BLaER1 (cell line): Measurements from ENCODE around the gene PLIN5.

Source experiments
- H3K27ac ChIP-seq: shearing (Covaris generic); formaldehyde crosslinking; 2 replicates; pipeline ENCODE4 v1.8.1; 2022
- H3K27me3 ChIP-seq: shearing (Covaris generic); formaldehyde crosslinking; 2 replicates; pipeline ENCODE4 v1.8.1; 2022
- H3K36me3 ChIP-seq: shearing (Covaris generic); formaldehyde crosslinking; 2 replicates; pipeline ENCODE4 v1.8.1; 2022
- H3K4me1 ChIP-seq: shearing (Covaris generic); formaldehyde crosslinking; 2 replicates; pipeline ENCODE4 v1.8.1; 2022
- H3K4me2 ChIP-seq: shearing (Covaris generic); formaldehyde crosslinking; 2 replicates; pipeline ENCODE4 v1.8.1; 2022
- H3K4me3 ChIP-seq: shearing (Covaris generic); formaldehyde crosslinking; 2 replicates; pipeline ENCODE4 v1.8.1; 2022
- H3K9ac ChIP-seq: shearing (Covaris generic); formaldehyde crosslinking; 2 replicates; pipeline ENCODE4 v1.8.1; 2022
- H3K9me3 ChIP-seq: shearing (Covaris generic); formaldehyde crosslinking; 2 replicates; pipeline ENCODE4 v1.8.1; 2022
- H4K20me1 ChIP-seq: shearing (Covaris generic); formaldehyde crosslinking; 2 replicates; pipeline ENCODE4 v1.8.1; 2022
- Cebpa-rat ChIP-seq: shearing (Covaris generic); IDR thresholded peaks from 2 replicates; pipeline ENCODE4 v1.8.1; 2022

The PLIN5 gene

DNA sequence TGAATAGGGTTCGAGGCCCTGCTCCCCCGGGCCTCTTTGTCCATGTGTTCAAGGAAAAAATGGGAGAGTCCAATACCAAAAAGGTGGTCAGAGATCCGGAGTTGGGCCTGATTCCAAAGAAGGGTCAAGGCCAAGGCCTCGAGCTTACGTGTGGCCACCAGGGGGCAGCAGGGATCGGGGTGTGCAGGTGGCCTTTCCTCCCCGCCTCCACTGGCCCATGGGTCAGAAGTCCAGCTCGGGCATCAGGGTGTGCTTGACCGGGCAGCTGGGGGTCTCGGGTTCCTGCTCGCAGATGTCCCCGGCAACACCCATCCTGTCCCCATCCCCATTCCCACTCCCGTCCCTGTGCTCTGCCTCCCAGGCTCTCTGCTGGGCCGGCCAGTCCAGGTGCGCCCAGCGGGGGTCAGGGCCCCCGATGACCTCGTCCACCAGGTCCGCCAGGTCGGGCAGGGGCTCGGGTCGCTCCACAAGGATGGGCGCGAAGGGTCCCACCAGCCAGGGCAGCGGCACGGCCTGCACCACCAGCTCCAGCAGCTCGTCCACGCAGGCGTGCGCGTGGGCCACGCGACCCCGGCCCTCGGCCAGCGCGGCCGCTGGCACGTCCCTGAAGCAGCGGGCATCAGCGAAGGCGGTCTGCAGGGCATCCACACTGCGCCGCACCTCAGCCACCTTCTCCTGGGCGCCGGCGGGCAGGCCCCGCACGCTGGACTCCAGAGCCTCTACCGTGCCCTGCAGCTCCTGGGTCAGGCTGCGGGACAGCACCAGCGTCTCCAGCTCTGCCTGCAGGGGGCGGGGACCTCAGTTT is 11.5 kb downstream of the PLIN5 start:
- H3K27ac ChIP-seq = no peak overlapping the region
- no peak overlapping the region for H3K4me2 ChIP-seq
- H3K36me3 ChIP-seq = no peaks in the 10 kb centered on the region
- no peak overlapping the region for H3K4me3 ChIP-seq
- H3K27me3 ChIP-seq = no peaks in the 10 kb centered on the region
- TF ChIP-seq Cebpa-rat = no peak
- H3K9ac ChIP-seq = no peak overlapping the region
- H4K20me1 ChIP-seq = no peaks in the 10 kb centered on the region
- peaks cover 29% of the 10 kb centered on the region for H3K4me1 ChIP-seq
- no peaks in the 10 kb centered on the region for H3K9me3 ChIP-seq

DNA sequence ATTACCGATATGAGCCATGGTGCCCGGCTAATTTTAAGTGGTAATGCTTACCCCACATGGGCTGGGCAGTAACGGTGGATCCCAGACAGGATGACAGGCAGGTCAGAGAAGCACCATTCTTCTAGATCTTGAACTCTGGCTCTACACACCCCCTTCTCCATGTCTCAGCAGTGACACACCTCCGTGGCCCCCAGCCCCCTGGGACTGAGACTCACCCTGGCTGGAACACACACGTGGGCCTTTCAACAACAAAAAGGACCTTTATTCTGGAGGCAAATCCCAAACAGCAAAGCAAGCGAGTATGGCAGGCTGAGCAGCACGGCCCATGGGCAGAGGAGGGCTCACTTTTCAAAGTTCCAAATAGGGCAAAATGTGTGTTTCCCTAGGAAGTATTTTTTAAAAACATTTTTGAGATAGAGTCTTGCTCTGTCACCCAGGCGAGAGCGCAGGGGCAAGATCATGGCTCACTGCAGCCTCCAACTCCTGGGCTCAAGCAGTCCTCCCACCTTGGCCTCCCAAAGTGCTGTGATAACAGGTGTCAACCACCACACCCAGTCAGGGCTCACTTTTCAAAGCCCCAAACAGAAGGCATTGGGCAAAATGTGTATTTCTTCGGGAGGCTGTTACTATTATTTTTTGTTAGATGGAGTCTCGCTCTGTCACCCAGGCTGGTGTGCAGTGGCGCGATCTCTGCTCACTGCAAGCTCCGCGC is 12.6 kb downstream of the PLIN5 start:
- H3K4me3 ChIP-seq = no peak overlapping the region
- H3K27ac ChIP-seq = no peak overlapping the region
- 0 out of 2 replicates have a peak overlapping the region, but pooled peaks have one; percentile 14 for H3K9ac ChIP-seq
- no peaks in the 10 kb centered on the region for H4K20me1 ChIP-seq
- no peaks in the 10 kb centered on the region for H3K36me3 ChIP-seq
- no peak overlapping the region for H3K4me2 ChIP-seq
- peaks cover 26% of the 10 kb centered on the region for H3K4me1 ChIP-seq
- H3K9me3 ChIP-seq = no peaks in the 10 kb centered on the region
- no peaks in the 10 kb centered on the region for H3K27me3 ChIP-seq
- TF ChIP-seq Cebpa-rat = no peak

DNA sequence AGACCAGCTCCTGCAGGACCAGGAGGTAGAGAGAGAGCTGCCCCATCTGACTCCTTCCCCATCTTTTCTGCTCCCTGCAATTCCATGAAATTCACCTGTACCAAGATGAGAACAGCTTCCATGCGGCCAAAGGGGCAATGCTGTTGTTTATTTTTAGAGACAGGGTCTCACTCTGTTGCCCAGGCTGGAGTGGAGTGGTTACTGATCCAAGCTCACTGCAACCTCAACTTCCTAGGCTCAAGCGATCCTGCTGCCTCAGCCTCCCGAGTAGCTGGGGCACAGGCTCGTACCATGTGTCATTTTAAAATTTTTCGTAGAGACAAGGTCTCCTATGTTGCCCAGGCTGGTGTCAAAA is 13.2 kb downstream of the PLIN5 start:
- H3K4me3 ChIP-seq = no peak overlapping the region
- H3K9me3 ChIP-seq = no peaks in the 10 kb centered on the region
- no peak for TF ChIP-seq Cebpa-rat
- H3K9ac ChIP-seq = 0 out of 2 replicates have a peak overlapping the region, but pooled peaks have one; percentile 14
- H3K27ac ChIP-seq = no peak overlapping the region
- no peaks in the 10 kb centered on the region for H3K27me3 ChIP-seq
- H3K4me1 ChIP-seq = peaks cover 28% of the 10 kb centered on the region
- H3K36me3 ChIP-seq = no peaks in the 10 kb centered on the region
- no peak overlapping the region; the same call in 1 of the 2 replicates for H3K4me2 ChIP-seq
- H4K20me1 ChIP-seq = no peaks in the 10 kb centered on the region

DNA sequence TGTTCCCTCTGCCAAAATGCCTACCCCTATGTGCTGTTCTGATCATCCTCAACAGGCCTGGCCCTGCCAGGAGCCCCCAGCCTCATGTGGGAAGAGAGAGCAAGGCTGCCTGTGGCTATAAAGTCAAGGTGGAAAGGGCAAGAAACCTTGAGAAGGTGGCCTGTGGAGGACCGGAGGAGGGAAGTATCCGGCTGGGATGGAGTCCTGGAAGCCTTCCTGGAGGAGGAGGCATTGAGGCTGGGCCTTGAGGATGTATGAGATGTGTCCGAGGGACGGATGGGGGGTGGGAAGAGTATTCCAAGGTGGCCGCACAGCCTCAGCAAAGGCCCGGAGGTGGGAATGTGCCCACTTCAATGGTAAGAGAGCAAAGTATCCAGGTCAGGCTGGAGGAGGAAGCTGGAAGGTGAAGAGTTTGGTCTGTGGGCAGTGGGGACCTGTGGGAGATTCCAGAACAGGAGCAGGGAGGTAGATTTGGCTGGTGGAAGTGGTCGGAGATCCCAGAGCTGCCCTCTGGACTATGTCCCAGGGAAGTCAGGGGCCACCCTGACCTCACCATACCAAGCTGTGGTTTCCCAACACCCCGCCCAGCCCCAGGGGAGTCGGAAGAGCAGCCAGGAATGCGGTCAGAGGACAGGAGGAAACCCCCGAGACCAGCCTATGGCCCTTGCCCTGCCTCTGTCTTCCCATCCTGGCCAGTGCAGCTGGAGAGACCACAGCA is 13.7 kb downstream of the PLIN5 start:
- no peak for TF ChIP-seq Cebpa-rat
- Histone ChIP-seq H3K9ac (0 out of 2 replicates have a peak overlapping the region, but pooled peaks have one; percentile 14), H3K4me2 (no peak overlapping the region; the same call in 1 of the 2 replicates), H3K27me3 (no peaks in the 10 kb centered on the region), H3K4me3 (no peak overlapping the region), H3K36me3 (no peaks in the 10 kb centered on the region), H3K4me1 (peaks cover 33% of the 10 kb centered on the region), H3K9me3 (no peaks in the 10 kb centered on the region), H3K27ac (no peak overlapping the region), H4K20me1 (no peaks in the 10 kb centered on the region)

DNA sequence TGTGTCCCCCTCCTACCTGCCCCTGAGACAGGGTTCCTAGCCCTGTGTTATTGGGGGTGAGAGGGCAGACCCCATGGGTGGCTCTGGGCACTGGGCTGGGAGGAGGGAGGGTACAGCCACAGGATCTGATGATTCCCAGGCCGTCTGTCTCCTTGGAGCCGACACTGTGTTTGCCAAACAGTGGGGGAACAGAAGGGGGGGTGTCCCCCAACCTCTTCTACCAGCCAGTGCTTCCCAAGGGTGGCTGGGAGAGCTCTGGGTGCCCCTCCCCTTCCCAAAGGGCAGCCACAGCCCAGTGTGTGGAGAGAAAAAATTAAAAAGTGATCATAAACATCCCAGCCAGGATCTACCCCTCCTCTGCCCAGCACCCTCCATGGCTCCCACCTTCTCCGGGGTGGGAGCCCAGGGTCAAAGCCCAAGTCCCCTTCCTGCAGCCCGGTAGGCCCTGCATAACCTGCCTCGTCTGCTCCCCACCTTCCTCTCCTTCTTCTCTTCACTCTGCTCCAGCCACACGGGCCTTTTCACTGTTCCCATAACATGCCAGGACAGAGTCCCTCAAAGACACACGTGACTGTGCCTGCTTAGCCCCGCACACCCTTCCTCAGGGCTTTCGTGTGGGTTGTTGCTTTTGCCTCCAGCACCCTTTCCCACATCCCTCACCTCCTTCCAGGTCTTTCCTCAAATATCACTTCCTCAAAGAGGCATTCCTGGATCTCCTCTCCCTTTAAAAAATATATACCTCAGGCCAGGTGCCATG is 15.3 kb downstream of the PLIN5 start:
- Histone ChIP-seq H3K4me2 (no peak overlapping the region), H3K4me3 (no peak overlapping the region), H4K20me1 (no peaks in the 10 kb centered on the region), H3K9ac (no peak overlapping the region), H3K36me3 (no peaks in the 10 kb centered on the region), H3K27me3 (no peaks in the 10 kb centered on the region), H3K4me1 (peaks cover 43% of the 10 kb centered on the region), H3K27ac (no peak overlapping the region), H3K9me3 (no peaks in the 10 kb centered on the region)
- TF ChIP-seq Cebpa-rat = no peak

DNA sequence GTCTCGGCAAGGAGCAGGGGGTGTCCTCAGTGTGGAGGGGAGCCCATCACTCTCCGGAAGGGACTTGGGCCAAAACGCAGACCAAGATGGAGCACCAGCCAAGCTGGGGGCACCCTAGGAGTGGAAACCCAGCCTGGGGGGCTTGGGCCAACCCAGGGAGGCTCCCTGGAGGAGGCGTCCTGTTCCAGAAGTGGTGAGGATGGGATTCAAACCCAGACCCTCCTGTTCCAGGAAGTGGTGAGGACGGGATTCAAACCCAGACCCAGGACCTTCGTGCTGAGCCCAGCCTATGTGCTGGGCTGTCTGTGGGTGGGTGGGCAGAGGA is 15.9 kb downstream of the PLIN5 start:
- H3K27me3 ChIP-seq = no peaks in the 10 kb centered on the region
- peaks cover 43% of the 10 kb centered on the region for H3K4me1 ChIP-seq
- no peak for TF ChIP-seq Cebpa-rat
- no peak overlapping the region for H3K9ac ChIP-seq
- H3K9me3 ChIP-seq = no peaks in the 10 kb centered on the region
- no peak overlapping the region for H3K4me2 ChIP-seq
- no peaks in the 10 kb centered on the region for H3K36me3 ChIP-seq
- H4K20me1 ChIP-seq = no peaks in the 10 kb centered on the region
- H3K27ac ChIP-seq = no peak overlapping the region
- no peak overlapping the region for H3K4me3 ChIP-seq

DNA sequence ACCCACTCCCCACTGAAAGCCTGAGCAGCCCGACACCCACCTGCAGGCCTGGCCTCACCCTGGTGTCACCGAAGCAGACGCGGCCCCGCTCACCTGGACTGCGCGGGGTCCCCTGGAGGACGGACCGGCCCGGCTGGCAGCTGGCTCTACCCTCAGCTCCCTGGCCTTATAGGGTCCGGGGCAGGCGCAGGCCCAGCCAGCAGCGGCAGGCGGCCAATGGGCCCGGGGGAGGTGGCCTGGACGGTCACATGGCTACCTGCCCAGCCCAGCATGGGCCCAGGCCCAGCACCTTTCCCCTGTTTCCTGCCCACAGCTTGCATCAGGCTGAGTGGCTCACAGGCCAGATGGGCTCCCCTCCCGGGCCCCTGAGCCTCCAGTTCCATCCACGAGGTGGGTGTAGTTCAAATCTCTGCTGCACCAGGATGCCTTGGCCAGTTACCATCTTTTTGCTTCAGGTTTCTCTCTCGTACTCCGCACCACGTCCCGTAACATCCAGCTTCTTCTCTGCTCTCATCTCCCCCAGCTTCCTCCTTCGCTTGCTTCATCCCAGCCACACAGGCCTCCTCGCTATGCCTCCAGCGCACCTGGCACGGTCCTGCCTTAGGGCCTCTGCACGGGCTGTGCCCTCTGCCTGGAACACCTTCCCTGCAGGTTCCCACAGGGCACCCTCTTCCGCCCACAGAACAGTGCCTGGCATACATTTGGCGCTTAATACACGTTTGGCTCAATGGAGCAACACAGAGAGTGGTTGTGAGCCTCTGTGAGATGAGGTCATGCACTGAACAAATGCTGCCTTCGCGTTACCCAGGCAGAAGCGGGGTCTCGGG is 16.5 kb downstream of the PLIN5 start, which contains the start of gene PLIN4:
Gene PLIN4, minus strand, starts transcription at position 142 of the 827 bp plus-strand sequence. CDS start 214 bp downstream, outside the sequence.
- Histone ChIP-seq H3K36me3 (no peaks in the 10 kb centered on the region), H3K4me2 (peak within 1 kb of the TSS; percentile 50), H3K27me3 (no peaks in the 10 kb centered on the region), H3K9ac (0 out of 2 replicates have a peak within 1 kb of the TSS, but pooled peaks have one; percentile 19), H3K27ac (0 out of 2 replicates have a peak within 1 kb of the TSS, but pooled peaks have one; percentile 41), H4K20me1 (no peaks in the 10 kb centered on the region), H3K4me3 (no peak within 1 kb of the TSS), H3K9me3 (no peaks in the 10 kb centered on the region), H3K4me1 (peaks cover 43% of the 10 kb centered on the region)
- TF ChIP-seq Cebpa-rat = no peak

DNA sequence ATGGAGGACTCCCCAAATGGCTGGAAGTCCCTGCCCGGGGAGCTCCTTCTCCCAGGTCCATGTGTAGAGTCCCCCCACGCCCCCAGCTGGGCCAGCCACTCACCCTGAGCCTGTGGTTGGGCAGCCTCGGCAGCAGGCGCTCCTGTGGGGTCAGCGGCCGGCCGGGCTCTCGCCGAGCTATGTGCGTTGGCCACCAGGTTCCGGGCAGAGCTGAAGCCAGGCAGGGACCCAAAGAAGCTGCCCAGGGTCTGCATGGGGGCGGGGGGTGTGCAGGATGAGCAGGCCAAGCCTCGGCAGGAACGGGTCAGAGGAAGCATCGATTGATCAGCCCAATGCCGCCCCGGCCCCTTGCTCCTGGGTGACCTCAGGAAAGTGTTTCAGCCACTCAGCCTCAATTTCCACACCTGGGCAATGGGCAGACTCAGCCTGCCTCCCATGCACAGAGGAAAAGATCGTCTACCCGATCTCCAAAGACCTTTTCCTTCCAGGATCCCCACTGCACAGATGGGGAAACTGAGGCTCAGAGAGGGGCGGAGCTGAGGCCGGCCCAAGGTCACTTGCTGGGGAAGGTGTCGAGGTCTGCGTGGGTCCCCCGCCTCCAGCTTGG is 17.5 kb downstream of the PLIN5 start:
- peaks cover 42% of the 10 kb centered on the region for H3K4me1 ChIP-seq
- H3K36me3 ChIP-seq = no peaks in the 10 kb centered on the region
- no peaks in the 10 kb centered on the region for H3K9me3 ChIP-seq
- 0 out of 2 replicates have a peak overlapping the region, but pooled peaks have one; percentile 19 for H3K9ac ChIP-seq
- no peaks in the 10 kb centered on the region for H3K27me3 ChIP-seq
- peak overlapping the region; percentile 50 for H3K4me2 ChIP-seq
- 0 out of 2 replicates have a peak overlapping the region, but pooled peaks have one; percentile 41 for H3K27ac ChIP-seq
- no peaks in the 10 kb centered on the region for H4K20me1 ChIP-seq
- TF ChIP-seq Cebpa-rat = no peak
- H3K4me3 ChIP-seq = no peak overlapping the region
